GM13976 (cell line): ENCODE data around the gene NOTCH2.

ENCODE experiments used
- DNase-seq: peaks from one replicate; pipeline ENCODE4 v3.0.0; 2012; ENCODE audit warnings: low spot score
- CTCF ChIP-seq: IDR thresholded peaks from 2 replicates; pipeline ENCODE4 v1.5.1; 2012; ENCODE audit warnings: borderline replicate concordance, mild to moderate bottlenecking; ENCODE audit not compliant: insufficient read depth; ENCODE audit errors: extremely low read depth, missing control alignments, control extremely low read depth
- in situ Hi-C: fragments of 300-500 bp; cut with MboI; formaldehyde crosslinking; loops from one replicate; pipeline ENCODE4 v1.12.0; 2022; ENCODE audit warnings: low sequenced_read_pairs, mixed read lengths, inconsistent platforms; ENCODE audit not compliant: unreplicated experiment

Gene NOTCH2

GRCh38 chr1:119887427-119887826 is 182.0 kb downstream of the NOTCH2 start:
- TF ChIP-seq CTCF = no peak
- DNase-seq = no peak
- in situ Hi-C loops = loop anchor here (25.0 kb wide), 1 partner anchor 100 kb away; no protein-coding TSS in a partner anchor

GRCh38 chr1:119885903-119886783 is 183.3 kb downstream of the NOTCH2 start:
- in situ Hi-C loops = loop anchor here (25.0 kb wide), 1 partner anchor 99 kb away; no protein-coding TSS in a partner anchor
- TF ChIP-seq CTCF = peak; percentile 66
- peak; percentile 45 for DNase-seq

GRCh38 chr1:119884711-119885110 is 184.8 kb downstream of the NOTCH2 start:
- DNase-seq = no peak
- in situ Hi-C loops = loop anchor here (25.0 kb wide), 1 partner anchor 97 kb away; no protein-coding TSS in a partner anchor
- TF ChIP-seq CTCF = no peak

GRCh38 chr1:119883826-119884225 is 185.6 kb downstream of the NOTCH2 start:
- DNase-seq = no peak
- no peak for TF ChIP-seq CTCF
- in situ Hi-C loops = loop anchor here (25.0 kb wide), 1 partner anchor 97 kb away; no protein-coding TSS in a partner anchor

GRCh38 chr1:119882132-119883049 is 187.1 kb downstream of the NOTCH2 start:
- DNase-seq = no peak
- TF ChIP-seq CTCF = no peak

GRCh38 chr1:119879510-119880434 is 189.7 kb downstream of the NOTCH2 start:
- in situ Hi-C loops = loop anchor here (25.0 kb wide), 1 partner anchor 92 kb away; no protein-coding TSS in a partner anchor
- DNase-seq = no peak
- TF ChIP-seq CTCF = no peak

More at GRCh38 chr1:119882132-119883049, 187.1 kb downstream of the NOTCH2 start:
- in situ Hi-C loops = loop anchor here (25.0 kb wide), 1 partner anchor 95 kb away; no protein-coding TSS in a partner anchor
